Fibroblast of peridontal ligament (primary cell): ENCODE results near the gene INPP4B.

Source experiments
- DNase-seq: peaks from one replicate; pipeline ENCODE4 v3.0.0-alpha.2; 2010; ENCODE audit errors: extremely low read depth

INPP4B gene

GRCh38 chr4:142846108-142846728 lies at the start of gene INPP4B:
TSS of gene INPP4B (minus strand) at chr4:142846301.
- DNase-seq, result peak; percentile 49

GRCh38 chr4:142893012-142893411 lies 46.9 kb upstream of the INPP4B start:
- DNase-seq, result no peak

- no peak for DNase-seq
Observed at GRCh38 chr4:142886566-142886965, 40.5 kb upstream of the INPP4B start.

- DNase-seq, result peak; percentile 11
Observed at GRCh38 chr4:142883040-142883832, 37.1 kb upstream of the INPP4B start.

- no peak for DNase-seq
Observed at GRCh38 chr4:142882159-142882558, 36.1 kb upstream of the INPP4B start.

GRCh38 chr4:142881331-142881730 lies 35.2 kb upstream of the INPP4B start:
- DNase-seq, result no peak

- DNase-seq, result no peak
Observed at GRCh38 chr4:142875117-142875516, 29.0 kb upstream of the INPP4B start.

- no peak for DNase-seq
Observed at GRCh38 chr4:142874684-142875083, 28.6 kb upstream of the INPP4B start.

GRCh38 chr4:142866685-142867084 lies 20.6 kb upstream of the INPP4B start:
- no peak for DNase-seq

GRCh38 chr4:142861351-142861750 lies 15.2 kb upstream of the INPP4B start:
- no peak for DNase-seq

- no peak for DNase-seq
Observed at GRCh38 chr4:142858965-142859364, 12.9 kb upstream of the INPP4B start.

GRCh38 chr4:142858446-142858845 lies 12.3 kb upstream of the INPP4B start:
- DNase-seq, result no peak

- no peak for DNase-seq
Observed at GRCh38 chr4:142856576-142856975, 10.5 kb upstream of the INPP4B start.

- DNase-seq, result no peak
Observed at GRCh38 chr4:142850478-142850877, 4.4 kb upstream of the INPP4B start.

- DNase-seq, result no peak
Observed at GRCh38 chr4:142846729-142847596, 862 bp upstream of the INPP4B start.

- DNase-seq, result no peak
Observed at GRCh38 chr4:142845293-142846107, 601 bp downstream of the INPP4B start.

GRCh38 chr4:142844782-142845181 lies 1.3 kb downstream of the INPP4B start:
- no peak for DNase-seq

- peak; percentile 81 for DNase-seq
Observed at GRCh38 chr4:142840516-142841123, 5.5 kb downstream of the INPP4B start.

- no peak for DNase-seq
Observed at GRCh38 chr4:142838778-142839177, 7.3 kb downstream of the INPP4B start.

GRCh38 chr4:142832022-142832421 lies 14.1 kb downstream of the INPP4B start:
- DNase-seq, result no peak
